Adrenal gland (tissue), 19 donors: ENCODE measurements around the gene RBPMS2. TPM values are rescaled to one million over a fixed set of nuclear protein-coding genes. Genes with fewer than 3 reads are reported as not detected.
"Not testable (repeated sequence)": the region's sequence is repeated elsewhere in the genome, so short reads cannot be mapped to it uniquely, and the experiment has no call there.

Experiments used
- DNase-seq, 7 donors: peaks; one replicate each; pipeline ENCODE4 v3.0.0-alpha.2; 2019 to 2020
- H3K27ac ChIP-seq, 5 donors: fragments of 200-600 bp; sonication (generic) in 4 of 5; 1 replicate in 3 of 5; 2 replicates in 2 of 5; pipeline versions ENCODE4 v1.5.1 to v1.8.0; 2016 to 2020; ENCODE audit warnings: mild to moderate bottlenecking in 1 of 5
- H3K27me3 ChIP-seq: fragments of 200-600 bp; 2 replicates; pipeline ENCODE4 v1.8.0; 2021
- H3K36me3 ChIP-seq, 2 donors: fragments of 200-600 bp; replicated peaks in 1 of 2; 1 replicate in 1 of 2; 2 replicates in 1 of 2; pipeline versions ENCODE4 v1.5.1 to v1.8.0; 2018 to 2022
- H3K4me1 ChIP-seq, 2 donors: fragments of 200-600 bp; replicated peaks in 1 of 2; 1 replicate in 1 of 2; 2 replicates in 1 of 2; pipeline versions ENCODE4 v1.5.1 to v1.8.0; 2018 to 2021
- H3K4me3 ChIP-seq, 4 donors: fragments of 200-600 bp; sonication (generic) in 3 of 4; one replicate each; pipeline ENCODE4 v1.5.1; 2016 to 2018
- H3K9me3 ChIP-seq, 3 donors: fragments of 200-600 bp; sonication (generic) in 1 of 3; replicated peaks in 1 of 3; 1 replicate in 2 of 3; 2 replicates in 1 of 3; pipeline versions ENCODE4 v1.5.1 to v1.8.0; 2016 to 2021
- CTCF ChIP-seq, 6 experiments: fragments of 450-650 bp in 4 of 6; fragments of 200-600 bp in 2 of 6; sonication (generic) in 1 of 6; IDR thresholded peaks; 1 replicate in 5 of 6; 2 replicates in 1 of 6; pipeline versions ENCODE4 v1.5.1 to v1.8.0; 2016 to 2021; ENCODE audit warnings: antibody characterized with exemption in 6 of 6, mild to moderate bottlenecking in 2 of 6, moderate library complexity in 1 of 6
- POLR2A ChIP-seq, 2 donors: fragments of 450-650 bp; IDR thresholded peaks; one replicate each; pipeline ENCODE4 v1.6.1; 2017; ENCODE audit warnings: antibody characterized with exemption in 2 of 2, mild to moderate bottlenecking in 2 of 2, moderate library complexity in 1 of 2
- WGBS, 4 donors: extraction: QIAGEN DNeasy Blood & Tissue Kit in 2 of 4; methylation state at CpG; one replicate each; pipeline versions ENCODE4 v1.1.5 to v1.1.7; 2013 to 2017; 5-methylcytosine and 5-hydroxymethylcytosine counted together
- intact Hi-C, 2 donors: fragments of 100-400 bp; cut with DNase I; formaldehyde crosslinking; loops; one replicate each; pipeline versions ENCODE4 v1.14.1 to v1.15.0; 2022 to 2023
- long read RNA-seq, 10 donors: library from polyadenylated mRNA in 3 of 10; unstranded in 2 of 10; stranded (forward) in 1 of 10; transcript quantifications; one replicate each; pipeline ENCODE4 v2.0.0 and lab custom pipeline, GENCODE V29; 2021 to 2026
- polyA plus RNA-seq, 3 donors: library from polyadenylated mRNA; stranded (reverse); fragments of 200-250 nt in 2 of 3; fragments of 350-450 nt in 1 of 3; fragmentation: Illumina TruSeq in 1 of 3; extraction: RNeasy Lipid Tissue Mini Kit (QIAGEN cat#74804) in 1 of 3; gene quantifications; one replicate each; pipeline ENCODE4 v1.2.3, GENCODE V29; 2013 to 2014
- total RNA-seq, 9 donors: library from RNA; depleted of rRNA in 4 of 9; stranded (reverse); fragments of >200 nt in 4 of 9; fragments of 120-200 nt in 1 of 9; fragmentation: NEBNext Ultra II Directional in 1 of 9; extraction: Animal tissue kit (Norgen Biotek cat#: 25700) in 1 of 9; gene quantifications; one replicate each; pipeline versions ENCODE4 v1.1.0 to v1.2.4, GENCODE V29; 2013 to 2023
- donor health status: healthy with polysubstance abuse.
- donor health status: Bipolar disorder and iron deficiency.
- donor health status: DM: yes; HTN: yes; CAD: no.
- donor health status: DM: no; HTN: no; CAD: no.
- donor health status: DM: no; HTN: no; CAD: no.
- donor health status: DM: yes; HTN: yes; CAD: no.

Gene RBPMS2
- total RNA-seq (1 to 10 TPM in 7 of 9 donors, under 1 TPM in 1, not detected in 1; 0.39 to 6.3 (median 3.9) TPM), polyA plus RNA-seq (1 to 10 TPM; 2.6 to 6.1 (median 4.0) TPM)
- long read RNA-seq, donor 1, partial matches to known transcripts, result 0 of 2 reads
- long read RNA-seq, donor 1, other reads (novel, unspliced or antisense), result 0 of 2 reads
- long read RNA-seq, donor 2, partial matches to known transcripts, result 0 of 1 reads
- long read RNA-seq, donor 2, other reads (novel, unspliced or antisense), result 0 of 1 reads
- long read RNA-seq, donor 3, result 0 reads
- long read RNA-seq, donor 4, result 0 reads
- long read RNA-seq, donor 5, partial matches to known transcripts, result 1 of 3 reads
- long read RNA-seq, donor 5, other reads (novel, unspliced or antisense), result 0 of 3 reads
- long read RNA-seq, donor 6, partial matches to known transcripts, result 1 of 1 reads
- long read RNA-seq, donor 6, other reads (novel, unspliced or antisense), result 0 of 1 reads
- long read RNA-seq, donor 7, result 0 reads
- long read RNA-seq, donor 8, partial matches to known transcripts, result 0 of 2 reads
- long read RNA-seq, donor 8, other reads (novel, unspliced or antisense), result 0 of 2 reads
- long read RNA-seq, donor 9, partial matches to known transcripts, result 0 of 1 reads
- long read RNA-seq, donor 9, other reads (novel, unspliced or antisense), result 0 of 1 reads
- long read RNA-seq, donor 10, partial matches to known transcripts, result 0 of 1 reads
- long read RNA-seq, donor 10, other reads (novel, unspliced or antisense), result 0 of 1 reads

GRCh38 chr15:64775551-64776401, at the start of gene RBPMS2:
Gene RBPMS2 (minus strand): TSS chr15:64775589. CDS start chr15:64775319, 270 bp downstream.
- Histone ChIP-seq H3K4me3 (peak within 1 kb of the TSS in 2 of 4 donors; percentile 54 to 90), H3K27ac (peak within 1 kb of the TSS in 2 of 5 donors; percentile 32 to 82), H3K27me3 (no peaks in the 10 kb centered on the region), H3K36me3 (no peaks in the 10 kb centered on the region), H3K9me3 (no peaks in the 10 kb centered on the region), H3K4me1 (no peaks in the 10 kb centered on the region)
- TF ChIP-seq POLR2A (IDR thresholded peaks at IDR 0.05) (no peak), CTCF (IDR thresholded peaks at IDR 0.05) (no peak)
- intact Hi-C loops, result no loop called here
- peak in 5 of 7 donors; percentile 24 to 40 (median 32) for DNase-seq
- 1 to 2% (median 2%) methylated on average over 10 to 60 of the region's 90 CpGs for WGBS, 4 donors

GRCh38 chr15:64824929-64825430, 49.6 kb upstream of the RBPMS2 start:
- no peak for DNase-seq
- intact Hi-C loops, result no loop called here
- Histone ChIP-seq H3K4me3 (peak overlapping the region in 1 of 4 donors; percentile 65), H3K9me3 (no peaks in the 10 kb centered on the region), H3K27ac (peak overlapping the region in 1 of 5 donors; percentile 85), H3K36me3 (no peaks in the 10 kb centered on the region), H3K4me1 (peaks cover 18 to 20% of the 10 kb centered on the region in 2 donors), H3K27me3 (no peaks in the 10 kb centered on the region)
- no peak for TF ChIP-seq CTCF (IDR thresholded peaks at IDR 0.05)
- TF ChIP-seq POLR2A (IDR thresholded peaks at IDR 0.05), result no peak
- 3 to 8% (median 6%) methylated on average over 7 to 17 of the region's 17 CpGs for whole genome bisulfite sequencing, 4 donors

GRCh38 chr15:64816452-64816851, 41.1 kb upstream of the RBPMS2 start:
- no peak for DNase-seq
- intact Hi-C loops, result no loop called here
- TF ChIP-seq CTCF (IDR thresholded peaks at IDR 0.05) (no peak), POLR2A (IDR thresholded peaks at IDR 0.05) (no peak)
- H3K4me1 ChIP-seq, result peaks cover 4 to 6% of the 10 kb centered on the region in 2 donors
- H3K27me3 ChIP-seq, result no peaks in the 10 kb centered on the region
- H3K27ac ChIP-seq, result no peak overlapping the region
- no peaks in the 10 kb centered on the region for H3K9me3 ChIP-seq
- WGBS, 4 donors, result 87 to 100% (median 91%) methylated on average over 1 to 13 of the region's 13 CpGs
- H3K36me3 ChIP-seq, result no peaks in the 10 kb centered on the region
- no peak overlapping the region for H3K4me3 ChIP-seq

GRCh38 chr15:64814965-64815364, 39.6 kb upstream of the RBPMS2 start:
- H3K27ac ChIP-seq, H3K27me3 ChIP-seq, DNase-seq, H3K4me3 ChIP-seq, H3K4me1 ChIP-seq, H3K9me3 ChIP-seq, H3K36me3 ChIP-seq: not testable (repeated sequence)
- WGBS, 4 donors, result 70 to 78% (median 74%) methylated on average over 4 of the region's 4 CpGs
- intact Hi-C loops, result loop anchor here in 1 of 2 donors (5.0 kb wide), 1 partner anchor 83 kb away; no protein-coding TSS in a partner anchor

- not testable (repeated sequence) for DNase-seq, H3K36me3 ChIP-seq, H3K9me3 ChIP-seq, H3K4me3 ChIP-seq, H3K4me1 ChIP-seq, H3K27me3 ChIP-seq, H3K27ac ChIP-seq
- intact Hi-C loops, result loop anchor here in 1 of 2 donors (5.0 kb wide), 1 partner anchor 82 kb away; no protein-coding TSS in a partner anchor
- WGBS, 4 donors, result 95 to 99% (median 96%) methylated on average over 8 of the region's 8 CpGs
Measured at GRCh38 chr15:64814283-64814682, 38.9 kb upstream of the RBPMS2 start.
